ENCODE data around the gene PARD3.

DNA sequence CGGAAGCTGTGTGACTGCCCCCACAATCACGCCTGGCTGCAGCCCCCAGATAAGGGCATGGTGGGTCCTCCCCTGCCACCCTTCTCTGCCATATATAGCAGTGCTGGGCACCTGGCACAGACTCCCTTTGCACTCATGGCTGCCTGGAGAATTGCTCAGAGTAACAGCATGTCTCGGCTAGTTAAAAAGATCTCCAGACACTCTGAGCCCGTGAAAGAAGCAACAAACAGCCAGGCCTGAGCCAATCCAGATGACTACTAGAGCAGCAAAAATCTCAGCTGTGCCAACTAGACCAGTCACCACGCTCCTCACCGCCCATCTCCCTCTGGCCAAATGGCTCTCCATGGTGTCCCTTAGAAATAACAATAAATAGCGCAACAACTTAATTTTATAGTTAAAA is 71.3 kb downstream of the PARD3 start:
- TF ChIP-seq, protein P1, sequence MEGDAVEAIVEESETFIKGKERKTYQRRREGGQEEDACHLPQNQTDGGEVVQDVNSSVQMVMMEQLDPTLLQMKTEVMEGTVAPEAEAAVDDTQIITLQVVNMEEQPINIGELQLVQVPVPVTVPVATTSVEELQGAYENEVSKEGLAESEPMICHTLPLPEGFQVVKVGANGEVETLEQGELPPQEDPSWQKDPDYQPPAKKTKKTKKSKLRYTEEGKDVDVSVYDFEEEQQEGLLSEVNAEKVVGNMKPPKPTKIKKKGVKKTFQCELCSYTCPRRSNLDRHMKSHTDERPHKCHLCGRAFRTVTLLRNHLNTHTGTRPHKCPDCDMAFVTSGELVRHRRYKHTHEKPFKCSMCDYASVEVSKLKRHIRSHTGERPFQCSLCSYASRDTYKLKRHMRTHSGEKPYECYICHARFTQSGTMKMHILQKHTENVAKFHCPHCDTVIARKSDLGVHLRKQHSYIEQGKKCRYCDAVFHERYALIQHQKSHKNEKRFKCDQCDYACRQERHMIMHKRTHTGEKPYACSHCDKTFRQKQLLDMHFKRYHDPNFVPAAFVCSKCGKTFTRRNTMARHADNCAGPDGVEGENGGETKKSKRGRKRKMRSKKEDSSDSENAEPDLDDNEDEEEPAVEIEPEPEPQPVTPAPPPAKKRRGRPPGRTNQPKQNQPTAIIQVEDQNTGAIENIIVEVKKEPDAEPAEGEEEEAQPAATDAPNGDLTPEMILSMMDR (IDR thresholded peaks at IDR 0.05): no peak
- TF ChIP-seq POLR2AphosphoS5 (IDR thresholded peaks at IDR 0.05) (peak; percentile 82), POLR2A (IDR thresholded peaks at IDR 0.05) (no peak)
